K562 (cell line): Measurements from ENCODE around the gene LAT. TPM values are rescaled to one million over a fixed set of nuclear protein-coding genes. Genes with fewer than 3 reads are reported as not detected.

Experiments
- BRF1 ChIP-seq: IDR thresholded peaks from 3 replicates; pipeline ENCODE4 v1.6.1; 2011; ENCODE audit warnings: borderline replicate concordance, mild to moderate bottlenecking; ENCODE audit not compliant: insufficient read length; ENCODE audit errors: extremely low read depth
- CBX1 ChIP-seq: sonication (generic); IDR thresholded peaks from 2 replicates; pipeline ENCODE4 v1.6.1; 2016; ENCODE audit warnings: antibody characterized with exemption, low read depth, mild to moderate bottlenecking
- E2F4 ChIP-seq: sonication (generic); formaldehyde crosslinking; IDR thresholded peaks from 2 replicates; pipeline ENCODE4 v1.8.0; 2022; ENCODE audit warnings: mild to moderate bottlenecking, low read depth, missing genetic modification reagents
- EGR1 ChIP-seq: fragments of 450-650 bp; conservative IDR thresholded peaks from 2 replicates; pipeline ENCODE4 v1.6.1; 2017; ENCODE audit warnings: mild to moderate bottlenecking
- FIP1L1 ChIP-seq: fragments of 200-400 bp; formaldehyde crosslinking; IDR thresholded peaks from 2 replicates; pipeline ENCODE4 v1.6.1; 2018; ENCODE audit warnings: mild to moderate bottlenecking, low read depth, low read length; ENCODE audit not compliant: poor library complexity, severe bottlenecking
- FOSL1 ChIP-seq: fragments of 200-800 bp; sonication (Bioruptor generic); conservative IDR thresholded peaks from 2 replicates; pipeline ENCODE4 v1.6.1; 2016; ENCODE audit warnings: missing genetic modification characterization, missing compliant biosample characterization
- GATAD2A ChIP-seq: fragments of 450-650 bp; IDR thresholded peaks from 2 replicates; pipeline ENCODE4 v1.6.1; 2017
- HCFC1 ChIP-seq: IDR thresholded peaks from 2 replicates; pipeline ENCODE4 v1.6.1; 2012; ENCODE audit warnings: low read depth, low read length, improper control_type of control experiment
- NFYB ChIP-seq: IDR thresholded peaks from 2 replicates; pipeline ENCODE4 v1.6.1; 2011; ENCODE audit warnings: mild to moderate bottlenecking, moderate library complexity; ENCODE audit not compliant: insufficient read length; ENCODE audit errors: extremely low read depth
- PBX2 ChIP-seq, 2 experiments: IDR thresholded peaks in 1 of 2; conservative IDR thresholded peaks in 1 of 2; 2 replicates each; pipeline ENCODE4 v1.6.1; 2016; ENCODE audit warnings: low read depth in 2 of 2, mild to moderate bottlenecking in 1 of 2, missing compliant biosample characterization in 1 of 2, missing genetic modification characterization in 1 of 2, moderate library complexity in 1 of 2
- PHB ChIP-seq: fragments of 250-450 bp; sonication (Bioruptor Pico); IDR thresholded peaks from 2 replicates; pipeline ENCODE4 v1.5.0; 2021
- RBM39 ChIP-seq: fragments of 200-400 bp; formaldehyde crosslinking; optimal IDR thresholded peaks from 2 replicates; pipeline ENCODE3; 2018; ENCODE audit warnings: low read depth, low read length
- RNF2 ChIP-seq: sonication (generic); IDR thresholded peaks from 2 replicates; pipeline ENCODE4 v1.6.1; 2016
- SIX5 ChIP-seq, 2 experiments: IDR thresholded peaks; 2 replicates each; pipeline ENCODE4 v1.6.1; 2011; ENCODE audit warnings: low read length in 2 of 2, borderline replicate concordance in 1 of 2, low read depth in 1 of 2, mild to moderate bottlenecking in 1 of 2, moderate library complexity in 1 of 2; ENCODE audit not compliant: insufficient read depth in 1 of 2
- TAL1 ChIP-seq: fragments of 450-650 bp; IDR thresholded peaks from 2 replicates; pipeline ENCODE4 v1.6.1; 2016; ENCODE audit warnings: mild to moderate bottlenecking
- ZFPM2 ChIP-seq: fragments of 250-450 bp; sonication (Bioruptor Pico); IDR thresholded peaks from 2 replicates; pipeline ENCODE4 v1.5.1; 2022; ENCODE audit warnings: mild to moderate bottlenecking
- polyA plus RNA-seq, 8 experiments: library from polyadenylated mRNA; depleted of rRNA in 4 of 8; stranded (reverse) in 5 of 8; unstranded in 3 of 8; fragments of >200 nt; fragmentation: Nextera tagmentation in 2 of 8; fragmentation: Illumina TruSeq in 1 of 8; extraction: Ambion mirVana in 2 of 8; extraction: Trizol in 1 of 8; gene quantifications; 2 replicates each; pipeline versions ENCODE4 v1.2.1 to v1.2.3, GENCODE V29; 2011 to 2014; ENCODE audit warnings: inconsistent platforms in 1 of 8, missing spikeins in 1 of 8
- total RNA-seq, 7 experiments: library from RNA; depleted of rRNA in 6 of 7; stranded (reverse); fragments of >200 nt in 6 of 7; fragmentation: Illumina TruSeq in 2 of 7; extraction: Trizol in 2 of 7; gene quantifications; 2 replicates each; pipeline versions ENCODE4 v1.2.1 to v1.2.3, GENCODE V29; 2011 to 2021; ENCODE audit warnings: low replicate concordance in 1 of 7
- TF ChIP-seq, protein P1 (sequence below): sonication (generic); formaldehyde crosslinking; IDR thresholded peaks from 2 replicates; pipeline ENCODE4 v1.8.0; 2023; ENCODE audit warnings: missing genetic modification reagents, mild to moderate bottlenecking, borderline replicate concordance

LAT gene
- total and polyA plus RNA-seq, 9 of the 15 experiments (the other 6 are each of a cell fraction or from before 2014, with no cell fraction given), result 0.40 to 4.2 (median 1.3) TPM

GRCh38 chr16:28950648-28951409 is 34.0 kb upstream of the LAT start, which contains the start of gene NFATC2IP (continued):
- TF ChIP-seq SIX5 (IDR thresholded peaks at IDR 0.05; ENCODE audit: borderline replicate concordance in 1 of 2, insufficient read depth in 1 of 2, low read depth in 1 of 2, low read length in 2 of 2) (peak; percentile 69 to 72; a peak in 3 of 4 replicates), ZFPM2 (no peak), RNF2 (peak; percentile 25; the same call in 1 of the 2 replicates), PBX2 (CRISPR knock-in tag; IDR thresholded peaks at IDR 0.05; ENCODE audit: low read depth) (peak; percentile 92), PBX2 (tag; conservative IDR thresholded peaks at IDR 0.05; ENCODE audit: low read depth) (peak; percentile 100), HCFC1 (peak; percentile 94), CBX1 (no peak), FOSL1 (tag) (no peak; the same call in 1 of the 2 replicates), FIP1L1 (no peak), TAL1 (no peak), RBM39 (no peak), GATAD2A (0 out of 2 replicates have a peak, but pooled peaks have one; percentile 30), NFYB (peak; percentile 88), EGR1 (peak; percentile 94), PHB (CRISPR knock-in tag) (no peak; the same call in 1 of the 2 replicates), BRF1 (no peak), E2F4 (CRISPR knock-in tag) (peak; percentile 91)
- TF ChIP-seq, protein P1, sequence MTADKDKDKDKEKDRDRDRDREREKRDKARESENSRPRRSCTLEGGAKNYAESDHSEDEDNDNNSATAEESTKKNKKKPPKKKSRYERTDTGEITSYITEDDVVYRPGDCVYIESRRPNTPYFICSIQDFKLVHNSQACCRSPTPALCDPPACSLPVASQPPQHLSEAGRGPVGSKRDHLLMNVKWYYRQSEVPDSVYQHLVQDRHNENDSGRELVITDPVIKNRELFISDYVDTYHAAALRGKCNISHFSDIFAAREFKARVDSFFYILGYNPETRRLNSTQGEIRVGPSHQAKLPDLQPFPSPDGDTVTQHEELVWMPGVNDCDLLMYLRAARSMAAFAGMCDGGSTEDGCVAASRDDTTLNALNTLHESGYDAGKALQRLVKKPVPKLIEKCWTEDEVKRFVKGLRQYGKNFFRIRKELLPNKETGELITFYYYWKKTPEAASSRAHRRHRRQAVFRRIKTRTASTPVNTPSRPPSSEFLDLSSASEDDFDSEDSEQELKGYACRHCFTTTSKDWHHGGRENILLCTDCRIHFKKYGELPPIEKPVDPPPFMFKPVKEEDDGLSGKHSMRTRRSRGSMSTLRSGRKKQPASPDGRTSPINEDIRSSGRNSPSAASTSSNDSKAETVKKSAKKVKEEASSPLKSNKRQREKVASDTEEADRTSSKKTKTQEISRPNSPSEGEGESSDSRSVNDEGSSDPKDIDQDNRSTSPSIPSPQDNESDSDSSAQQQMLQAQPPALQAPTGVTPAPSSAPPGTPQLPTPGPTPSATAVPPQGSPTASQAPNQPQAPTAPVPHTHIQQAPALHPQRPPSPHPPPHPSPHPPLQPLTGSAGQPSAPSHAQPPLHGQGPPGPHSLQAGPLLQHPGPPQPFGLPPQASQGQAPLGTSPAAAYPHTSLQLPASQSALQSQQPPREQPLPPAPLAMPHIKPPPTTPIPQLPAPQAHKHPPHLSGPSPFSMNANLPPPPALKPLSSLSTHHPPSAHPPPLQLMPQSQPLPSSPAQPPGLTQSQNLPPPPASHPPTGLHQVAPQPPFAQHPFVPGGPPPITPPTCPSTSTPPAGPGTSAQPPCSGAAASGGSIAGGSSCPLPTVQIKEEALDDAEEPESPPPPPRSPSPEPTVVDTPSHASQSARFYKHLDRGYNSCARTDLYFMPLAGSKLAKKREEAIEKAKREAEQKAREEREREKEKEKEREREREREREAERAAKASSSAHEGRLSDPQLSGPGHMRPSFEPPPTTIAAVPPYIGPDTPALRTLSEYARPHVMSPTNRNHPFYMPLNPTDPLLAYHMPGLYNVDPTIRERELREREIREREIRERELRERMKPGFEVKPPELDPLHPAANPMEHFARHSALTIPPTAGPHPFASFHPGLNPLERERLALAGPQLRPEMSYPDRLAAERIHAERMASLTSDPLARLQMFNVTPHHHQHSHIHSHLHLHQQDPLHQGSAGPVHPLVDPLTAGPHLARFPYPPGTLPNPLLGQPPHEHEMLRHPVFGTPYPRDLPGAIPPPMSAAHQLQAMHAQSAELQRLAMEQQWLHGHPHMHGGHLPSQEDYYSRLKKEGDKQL (CRISPR knock-in tag), result no peak
